IPS-NIHi11 (cell line): Measurements from ENCODE around the gene RBBP8NL.
"Not testable (repeated sequence)": the region's sequence is repeated elsewhere in the genome, so short reads cannot be mapped to it uniquely, and the experiment has no call there.

Experiments
- DNase-seq: peaks from one replicate; pipeline ENCODE4 v3.0.0; 2012; ENCODE audit warnings: mixed read lengths, low spot score

The RBBP8NL gene

DNA sequence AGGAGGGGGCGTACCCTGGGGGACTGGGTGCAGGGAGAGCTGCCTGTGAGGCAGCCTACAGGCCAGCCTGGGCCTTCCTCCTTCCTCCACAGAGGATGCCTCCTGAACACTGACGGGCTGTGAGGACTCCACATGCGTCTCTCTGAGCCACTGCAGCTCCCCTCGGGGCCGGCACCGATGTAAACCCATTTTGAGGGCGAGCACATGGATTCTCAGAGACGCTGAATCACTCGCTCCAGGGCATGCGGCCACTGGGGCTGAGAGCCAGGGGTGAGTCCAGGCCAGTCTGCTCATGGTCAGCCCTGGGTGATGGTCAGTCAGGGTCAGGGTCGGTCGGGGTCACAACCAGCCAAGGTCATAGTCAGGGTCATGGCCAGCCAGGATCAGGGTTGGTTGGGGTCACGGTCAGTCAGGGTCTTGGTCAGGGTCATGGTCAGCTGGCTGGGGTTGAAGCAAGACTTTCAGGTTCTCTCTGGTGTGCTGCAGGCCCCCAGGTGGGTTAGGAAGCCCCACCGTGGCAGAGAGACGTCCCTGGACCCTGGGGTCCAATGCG lies 14.7 kb upstream of the RBBP8NL start:
- DNase-seq: no peak

DNA sequence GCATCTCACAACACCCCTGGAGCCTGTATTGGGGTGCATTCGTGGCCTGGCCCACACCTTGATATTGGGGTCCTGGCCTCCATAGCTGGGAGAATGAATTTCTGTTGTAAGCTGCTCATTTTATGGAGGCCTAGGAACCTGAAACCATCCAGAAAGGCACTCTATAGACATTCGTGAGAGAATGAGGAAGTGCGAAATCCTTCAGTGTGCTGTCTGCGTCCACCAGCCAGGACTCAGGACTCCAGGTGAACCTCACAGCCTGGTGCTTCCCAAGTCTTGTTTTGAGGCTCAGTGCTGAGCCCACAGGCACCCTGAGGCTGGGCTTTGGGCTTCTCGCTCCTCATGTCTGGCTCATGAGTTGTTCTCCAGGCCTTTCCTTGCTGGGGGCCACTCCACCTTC lies 11.9 kb upstream of the RBBP8NL start:
- no peak for DNase-seq

DNA sequence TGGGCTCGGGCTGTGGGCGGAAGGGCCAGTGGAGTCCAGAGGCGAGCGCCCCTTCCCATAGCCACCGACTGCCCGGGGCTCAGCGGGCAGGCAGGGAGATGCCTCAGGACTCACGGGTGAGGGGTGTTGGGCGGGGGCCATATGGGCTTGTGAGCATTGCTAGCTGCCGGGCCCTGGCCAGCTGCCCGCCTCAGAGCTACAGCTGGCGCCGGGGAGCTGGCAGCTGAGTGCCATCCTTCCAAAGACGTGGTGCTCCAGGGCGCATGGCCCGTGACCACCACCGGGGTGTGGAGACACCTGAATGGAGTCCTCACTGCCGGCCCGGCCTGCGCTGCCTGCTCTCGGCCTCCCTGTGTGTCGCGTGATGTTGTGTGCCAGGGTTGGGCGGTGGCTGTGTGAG lies 10.6 kb upstream of the RBBP8NL start:
- DNase-seq: no peak

DNA sequence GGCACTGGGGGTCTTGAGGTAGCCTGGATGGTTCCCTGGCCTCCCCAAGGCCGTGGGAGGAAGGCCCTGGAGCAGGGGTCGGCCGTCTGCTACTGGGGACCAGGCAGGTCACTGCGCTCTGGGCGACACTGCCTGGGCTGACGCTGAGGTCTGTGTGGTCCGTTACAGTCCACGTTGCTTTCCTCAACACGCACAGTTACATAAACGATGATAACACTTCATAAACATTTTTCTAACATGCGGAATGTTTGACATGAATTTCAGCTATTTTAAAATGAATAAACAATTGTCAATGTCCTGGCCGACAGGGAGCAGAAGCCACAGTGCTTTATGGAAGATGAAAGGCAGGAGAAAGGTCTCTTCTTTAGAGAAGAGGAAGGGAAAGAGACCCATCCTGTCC lies 10.2 kb upstream of the RBBP8NL start:
- no peak for DNase-seq

DNA sequence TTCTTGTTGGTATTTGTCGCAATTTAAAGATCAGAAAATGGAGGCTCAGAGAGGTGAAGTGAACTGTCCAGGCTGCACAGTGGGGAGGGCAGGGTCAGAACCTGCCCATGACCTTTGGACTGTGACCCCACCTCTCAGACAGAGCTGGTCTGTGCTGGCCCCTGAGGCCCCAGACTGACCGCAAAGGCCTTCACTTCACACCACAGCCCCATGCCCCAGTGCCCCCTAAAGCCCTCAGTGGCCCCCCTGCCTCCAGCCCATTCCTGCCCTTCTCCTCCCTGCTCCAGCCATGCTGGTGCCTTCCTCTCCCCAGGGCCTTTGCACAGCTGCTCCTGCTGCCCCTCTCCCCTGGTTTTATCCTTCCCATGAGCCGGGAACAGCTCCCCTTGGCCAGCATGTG lies 9.4 kb upstream of the RBBP8NL start:
- DNase-seq: no peak

DNA sequence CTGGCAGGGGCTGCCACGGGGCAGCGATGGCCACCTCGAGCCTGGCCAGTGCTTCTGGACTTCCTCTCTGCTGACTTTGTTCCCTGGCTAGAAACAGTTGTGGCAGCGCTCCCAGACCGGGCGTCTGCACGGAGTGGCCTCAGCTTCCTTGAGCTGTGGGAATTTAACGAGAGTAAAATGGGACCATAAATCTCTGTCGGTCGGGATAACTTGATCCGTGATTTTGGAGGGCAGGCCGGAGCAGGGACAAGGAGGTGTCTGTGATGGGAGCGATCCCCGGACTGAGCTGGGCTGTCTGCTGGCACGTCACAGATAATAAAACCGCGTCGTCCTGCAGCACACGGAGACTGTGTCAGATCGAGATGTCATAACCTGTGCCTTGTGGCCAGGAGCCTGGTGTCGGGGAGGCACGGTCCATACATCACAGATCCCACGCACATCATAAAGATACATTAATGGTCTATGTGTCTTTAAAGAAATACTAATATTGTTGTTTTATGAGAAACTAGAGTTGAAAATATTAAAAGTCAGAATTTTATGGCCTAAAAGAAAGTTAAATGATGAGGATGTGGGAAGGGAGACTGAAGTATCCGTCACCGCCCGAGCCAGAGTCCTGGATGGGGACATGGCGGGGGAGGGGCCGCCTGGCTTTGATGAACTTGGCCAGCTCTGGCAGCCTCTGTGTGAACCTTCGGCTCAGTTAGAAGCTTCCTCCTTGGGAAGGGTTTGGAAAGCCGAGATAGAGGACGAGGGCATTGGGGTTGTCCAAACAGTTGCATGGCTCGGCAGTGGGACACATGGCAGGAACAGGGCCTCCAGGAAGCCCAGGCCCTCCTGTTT lies 6.5 kb upstream of the RBBP8NL start:
- DNase-seq: no peak

DNA sequence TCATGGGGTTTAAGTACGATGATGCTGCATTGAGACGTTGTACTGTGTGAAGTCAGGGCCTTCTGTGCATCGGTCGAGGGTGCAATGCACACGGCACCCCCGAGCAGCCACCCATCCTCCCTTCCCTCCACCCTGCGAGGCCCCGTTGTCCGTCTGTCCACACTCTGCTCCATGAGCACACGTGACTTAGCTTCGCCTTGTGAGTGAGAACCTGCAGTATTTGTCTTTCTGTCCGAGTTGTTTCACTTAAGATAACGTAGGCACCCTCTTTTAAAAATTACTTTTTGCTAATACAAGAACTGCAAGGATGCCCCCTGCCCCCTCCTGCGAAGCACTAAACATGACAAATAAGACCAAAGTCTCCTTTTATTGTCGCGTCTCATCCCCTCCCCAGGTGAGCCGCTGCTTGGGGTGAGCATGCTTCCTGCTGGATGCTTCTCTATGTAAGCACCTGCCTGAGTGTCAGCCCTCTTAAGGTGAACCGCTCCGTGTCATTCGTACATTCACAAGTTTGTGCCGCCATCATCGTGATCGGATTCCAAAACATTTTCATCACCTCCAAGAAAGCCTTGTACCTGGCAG lies 3.6 kb upstream of the RBBP8NL start:
- DNase-seq: no peak

DNA sequence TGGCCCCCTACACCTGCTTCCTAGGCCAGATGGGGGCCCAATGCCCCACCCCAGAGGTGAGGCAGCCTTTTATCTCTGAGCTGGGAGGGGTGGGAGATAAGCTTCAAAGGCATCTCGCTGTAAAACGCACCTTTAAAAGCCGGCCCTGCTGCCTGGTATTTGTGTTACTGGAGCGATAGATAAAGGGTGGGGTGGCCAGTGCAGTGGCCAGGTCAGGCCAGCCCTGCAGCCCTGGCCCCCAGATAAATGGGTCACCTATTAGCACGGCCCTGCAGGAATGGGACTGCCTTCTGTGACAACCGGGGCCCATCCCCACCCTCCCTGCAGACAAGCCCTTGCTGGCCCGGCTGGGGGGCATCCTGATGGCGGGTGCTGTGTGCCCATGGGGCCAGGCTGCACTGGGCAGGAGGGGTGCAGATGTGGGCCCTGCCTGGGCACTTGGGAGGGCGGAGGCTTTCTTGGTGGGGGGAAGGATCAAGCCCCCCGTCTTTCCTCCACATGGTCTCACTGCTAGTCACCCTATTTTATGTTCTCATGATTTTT lies 3.0 kb upstream of the RBBP8NL start:
- no peak for DNase-seq

DNA sequence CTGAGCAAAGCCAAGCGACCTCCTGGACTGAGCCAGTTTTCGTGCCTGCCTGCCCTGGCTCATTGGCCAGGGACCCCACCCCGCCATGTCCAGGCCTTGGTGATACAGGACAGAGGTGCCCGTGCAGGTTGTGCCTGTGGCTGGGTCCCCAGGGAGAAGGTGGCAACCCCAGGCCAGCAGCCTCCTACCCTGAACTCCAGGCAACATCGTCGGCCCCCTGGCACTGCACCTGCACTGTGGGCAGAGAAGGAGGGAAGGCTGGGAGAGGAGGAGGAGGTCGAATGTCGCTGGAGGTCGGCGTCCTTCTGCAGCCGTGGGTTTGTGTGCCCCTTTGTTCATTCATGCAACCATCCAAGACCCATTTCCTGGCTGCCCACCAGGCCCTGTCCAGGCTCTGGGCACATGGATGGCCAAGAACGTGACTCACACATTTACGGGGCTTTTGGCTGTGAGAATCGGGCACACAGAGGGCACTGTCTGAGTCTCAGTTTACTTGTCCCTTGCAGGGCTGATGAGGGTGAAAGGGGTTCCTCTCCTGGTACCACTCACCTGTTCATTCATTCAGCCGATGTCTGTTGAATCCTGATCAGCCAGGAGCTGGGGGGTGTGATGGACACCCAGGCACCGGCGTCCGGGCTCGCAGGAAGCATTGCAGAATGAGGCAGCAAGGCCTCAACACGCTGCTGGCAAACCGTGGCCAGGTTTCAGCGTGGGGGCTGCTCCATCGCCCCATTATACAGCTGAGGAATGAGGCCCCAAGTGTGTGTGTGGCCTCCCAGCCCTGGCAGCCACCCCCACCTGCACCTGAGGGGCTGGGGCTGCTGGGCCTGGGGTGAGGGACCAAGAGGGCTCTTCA lies 2.3 kb upstream of the RBBP8NL start:
- DNase-seq: no peak

DNA sequence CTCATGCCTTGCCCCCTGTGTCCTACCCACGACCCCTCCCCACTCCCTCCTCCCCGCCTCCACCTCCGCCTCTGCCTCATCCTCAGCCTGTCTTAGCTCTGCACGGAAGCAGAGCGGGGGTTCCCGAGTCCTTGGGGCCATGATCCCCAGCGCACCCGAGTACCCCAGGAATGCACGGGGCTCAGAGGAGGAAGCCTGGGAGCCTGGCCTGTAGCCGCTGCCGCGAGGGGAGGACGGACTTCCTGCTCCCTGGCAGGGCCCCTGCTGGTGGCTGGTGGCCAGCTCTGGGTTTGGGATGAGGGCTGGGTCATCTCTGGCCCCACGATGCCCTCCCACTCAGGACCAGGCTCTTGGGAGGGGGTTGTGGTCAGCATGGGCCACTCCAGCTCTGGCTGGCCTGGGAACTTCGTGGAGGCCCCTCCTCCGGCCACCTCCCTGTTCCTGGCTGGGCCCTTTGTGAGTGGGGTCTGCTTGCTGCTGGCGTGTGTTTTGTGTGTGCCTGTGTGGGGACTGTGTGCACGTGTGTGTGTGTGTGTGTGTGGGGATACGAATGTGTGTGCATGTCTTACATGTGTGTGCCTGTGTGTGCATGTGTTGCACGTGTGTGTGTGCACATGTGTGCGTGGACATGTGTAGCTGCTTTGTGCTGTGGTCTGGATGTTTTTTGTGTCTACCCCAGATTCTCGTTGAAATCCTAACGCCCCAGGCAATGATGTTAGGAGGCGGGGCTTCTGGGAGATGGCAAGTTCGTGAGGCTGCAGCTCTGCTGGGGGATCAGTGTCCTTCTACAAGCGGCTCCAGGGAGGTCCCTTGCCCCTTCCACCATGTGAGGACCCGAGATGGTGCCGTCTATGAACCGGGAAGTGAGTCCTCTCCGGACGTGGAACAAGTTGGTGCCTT lies 1.3 kb upstream of the RBBP8NL start:
- DNase-seq: no peak

DNA sequence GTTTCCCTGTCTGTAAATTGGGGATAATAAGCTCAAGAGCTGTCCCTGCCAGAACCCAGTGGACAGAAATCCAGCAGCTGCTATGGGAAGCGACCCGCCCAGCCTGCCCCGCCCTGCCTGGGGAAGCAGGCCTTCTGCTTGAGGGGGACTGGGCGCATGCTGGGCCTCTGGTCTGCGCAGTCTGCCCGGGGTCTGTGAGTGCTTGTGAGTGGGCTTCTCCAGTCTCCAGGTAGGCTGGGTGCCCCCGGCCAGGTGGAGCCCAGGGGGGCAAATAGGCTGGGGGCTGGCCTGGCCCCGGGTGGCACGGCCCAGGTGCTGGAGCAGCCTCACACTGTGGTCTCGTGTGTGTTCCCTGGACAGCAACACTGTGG lies 648 bp upstream of the RBBP8NL start:
- DNase-seq: no peak

DNA sequence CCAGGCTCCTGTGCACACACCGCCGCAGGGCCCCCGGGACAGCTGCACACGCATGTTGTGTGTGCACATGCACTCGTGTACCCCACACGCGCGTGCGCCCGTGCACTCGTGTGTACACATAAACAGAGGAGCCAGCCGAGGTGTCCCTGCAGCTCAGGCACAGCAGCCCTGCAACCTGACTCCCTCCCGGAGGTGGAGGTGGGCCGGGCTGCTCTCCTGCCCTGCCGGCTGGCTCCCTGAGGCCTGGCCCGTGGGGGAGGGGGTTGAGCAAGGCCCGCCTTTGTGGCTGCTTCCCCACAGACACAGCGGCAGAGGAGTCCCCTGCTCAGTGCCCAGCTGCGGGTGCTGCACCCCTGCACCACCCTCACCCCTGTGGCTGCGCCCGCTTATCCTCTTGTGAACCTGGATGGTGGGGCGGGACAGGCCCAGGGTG lies 624 bp downstream of the RBBP8NL start:
- peak; percentile 89 for DNase-seq

DNA sequence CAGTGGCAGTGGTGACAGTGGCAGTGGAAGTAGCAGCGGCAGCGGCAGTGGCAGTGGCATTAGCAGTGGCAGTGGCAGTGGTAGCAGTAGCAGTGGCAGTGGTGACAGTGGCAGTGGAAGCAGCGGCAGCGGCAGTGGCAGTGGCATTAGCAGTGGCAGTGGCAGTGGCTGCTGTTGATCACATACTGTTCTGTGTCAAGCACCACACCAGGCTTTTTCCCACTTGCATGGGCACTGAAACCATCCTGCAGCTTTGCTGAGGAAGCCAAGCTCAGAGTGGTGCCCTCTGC lies 1.3 kb downstream of the RBBP8NL start:
- not testable (repeated sequence) for DNase-seq

DNA sequence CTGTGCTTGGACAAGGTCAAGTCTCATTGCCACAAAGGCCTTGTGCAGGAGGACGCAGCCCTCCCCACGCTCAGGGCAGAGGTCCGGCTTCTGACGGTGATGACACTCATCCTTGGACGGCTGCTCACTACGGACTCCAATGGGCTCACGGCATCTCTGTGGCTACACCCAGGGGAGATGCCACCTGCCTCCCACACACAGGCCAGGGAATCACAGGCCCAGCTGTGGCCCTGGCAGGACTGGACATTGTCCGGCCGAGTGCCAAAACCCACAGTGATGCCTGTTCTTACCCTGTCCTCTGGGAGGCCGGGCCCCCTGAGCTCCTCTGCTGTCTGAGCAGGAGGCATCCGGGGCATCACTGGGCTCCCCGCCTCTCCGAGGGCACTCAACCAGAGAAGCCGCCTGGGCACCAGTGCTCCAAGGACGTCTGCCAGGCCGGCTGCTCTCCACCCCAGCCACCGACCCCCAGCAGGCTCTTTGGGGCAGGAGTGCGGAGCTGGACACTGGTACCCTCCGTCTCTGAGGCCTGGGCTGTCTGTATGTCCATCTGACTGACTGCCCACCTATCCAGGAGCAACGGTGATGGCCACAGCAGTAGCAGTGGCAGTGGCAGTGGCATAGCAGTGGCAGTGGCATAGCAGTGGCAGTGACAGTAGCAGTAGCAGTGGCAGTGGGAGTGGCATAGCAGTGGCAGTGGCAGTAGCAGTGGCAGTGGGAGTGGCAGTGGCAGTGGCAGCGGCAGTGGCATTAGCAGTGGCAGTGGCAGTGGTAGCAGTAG lies 1.9 kb downstream of the RBBP8NL start:
- no peak for DNase-seq

DNA sequence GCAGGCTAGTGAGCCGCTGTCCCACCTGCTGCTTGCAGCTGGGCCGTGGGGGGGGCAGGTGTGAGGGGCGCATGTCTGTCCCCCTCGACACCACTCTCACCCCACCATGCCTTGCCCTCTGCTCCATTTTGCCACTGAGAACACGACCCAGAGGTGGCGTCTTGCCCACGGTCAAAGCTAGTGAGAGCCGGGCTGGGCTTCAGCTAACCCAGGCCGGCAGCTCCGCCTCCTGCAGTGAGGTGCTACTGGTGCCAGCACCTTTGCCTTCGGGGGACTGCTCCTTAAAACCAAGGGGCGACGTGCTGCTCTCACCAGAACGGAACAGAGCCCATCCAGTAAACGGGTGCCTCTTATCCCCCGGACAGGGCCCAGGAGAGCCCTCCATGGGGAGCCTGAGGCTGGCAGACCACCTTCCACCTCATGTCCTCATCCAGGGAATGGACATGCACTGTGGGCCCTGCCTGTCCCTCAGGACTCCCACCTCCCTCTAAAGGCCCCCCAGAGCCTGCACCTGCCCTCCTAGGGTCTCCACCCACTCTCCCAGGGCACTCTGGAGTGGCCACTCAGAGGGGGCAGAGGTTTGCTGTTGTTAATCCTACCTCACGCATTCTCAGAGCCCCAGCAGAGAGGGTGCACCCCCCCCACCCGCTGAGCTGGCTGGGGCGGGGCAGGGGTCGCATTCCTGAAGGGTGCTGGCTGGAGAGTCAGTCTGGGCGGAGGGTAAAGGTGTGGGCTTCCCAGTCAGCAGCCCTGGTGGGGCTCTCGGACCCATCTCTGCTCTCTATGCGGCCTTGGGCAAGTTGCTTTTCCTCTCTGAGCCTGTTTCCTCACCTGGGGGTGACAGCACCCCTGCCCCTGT lies 2.9 kb downstream of the RBBP8NL start:
- DNase-seq: no peak

DNA sequence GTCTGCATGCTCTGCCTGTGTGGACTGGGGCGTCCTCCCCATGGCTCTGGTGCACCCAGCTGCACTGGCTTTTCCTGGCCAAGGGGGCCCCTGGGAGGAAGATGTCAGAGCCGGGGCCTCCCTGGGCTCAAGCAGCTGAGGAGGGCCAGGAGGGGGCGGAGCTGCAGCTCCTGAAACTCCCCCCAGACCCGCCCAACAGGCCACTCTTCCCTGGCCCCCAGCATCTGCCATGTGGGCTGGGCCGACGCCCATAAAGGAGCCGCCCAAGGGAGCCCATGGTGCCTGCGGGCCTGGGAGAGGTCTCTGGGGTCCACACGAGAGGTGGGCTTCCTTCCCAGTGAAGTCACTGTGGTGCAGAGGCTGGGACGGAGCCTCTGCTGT lies 4.0 kb downstream of the RBBP8NL start:
- DNase-seq: no peak

DNA sequence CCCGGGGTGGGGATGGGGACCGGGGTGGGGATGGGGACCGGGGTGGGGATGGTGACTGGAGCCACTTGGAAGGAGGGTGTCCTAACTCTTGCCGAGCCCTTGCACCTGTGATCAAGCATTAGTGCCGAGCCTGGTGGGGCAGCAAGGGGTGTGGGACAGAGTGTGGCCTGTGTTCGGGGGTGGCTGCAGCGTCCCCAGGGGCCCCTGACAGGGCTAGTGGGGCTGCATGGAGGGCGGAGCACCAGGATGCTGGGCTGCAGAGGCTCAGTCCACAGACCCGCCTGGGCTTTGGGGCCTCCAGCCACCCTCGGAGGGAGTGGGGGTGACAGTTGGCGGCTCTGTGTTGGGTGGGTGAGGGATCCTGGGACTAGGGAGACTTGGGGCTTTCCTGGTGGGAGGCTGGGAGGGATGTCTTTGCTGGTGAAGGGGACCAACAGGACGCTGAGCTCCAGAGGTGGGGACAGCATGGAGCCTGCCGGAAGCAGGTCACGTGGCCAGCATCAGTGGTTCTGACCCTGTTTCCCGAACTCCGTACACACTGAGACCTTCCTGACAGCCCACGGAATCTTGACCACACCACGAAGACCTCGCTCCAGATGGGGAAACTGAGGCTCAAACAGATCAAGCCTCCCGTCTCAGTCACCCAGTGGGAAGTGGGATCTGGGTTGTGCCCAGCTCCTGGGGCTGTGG lies 4.6 kb downstream of the RBBP8NL start:
- DNase-seq: no peak

DNA sequence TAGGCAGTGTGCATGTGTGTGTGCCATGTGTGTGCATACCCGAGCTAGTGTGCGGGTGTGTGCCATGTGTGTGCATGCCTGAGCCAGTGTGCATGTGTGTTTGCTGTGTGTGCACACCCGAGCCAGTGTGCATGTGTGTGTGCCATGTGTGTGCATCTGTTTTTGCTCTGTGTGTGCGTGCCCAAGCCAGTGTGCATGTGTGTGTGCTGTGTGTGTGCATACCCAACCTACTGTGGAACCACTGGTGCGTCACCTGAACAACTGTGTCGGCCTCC lies 5.7 kb downstream of the RBBP8NL start:
- no peak for DNase-seq
